ENCODE data around the gene DNER.

GRCh38 chr2:229492034-229492433 is 222.3 kb downstream of the DNER start:
- TF ChIP-seq, protein P1, sequence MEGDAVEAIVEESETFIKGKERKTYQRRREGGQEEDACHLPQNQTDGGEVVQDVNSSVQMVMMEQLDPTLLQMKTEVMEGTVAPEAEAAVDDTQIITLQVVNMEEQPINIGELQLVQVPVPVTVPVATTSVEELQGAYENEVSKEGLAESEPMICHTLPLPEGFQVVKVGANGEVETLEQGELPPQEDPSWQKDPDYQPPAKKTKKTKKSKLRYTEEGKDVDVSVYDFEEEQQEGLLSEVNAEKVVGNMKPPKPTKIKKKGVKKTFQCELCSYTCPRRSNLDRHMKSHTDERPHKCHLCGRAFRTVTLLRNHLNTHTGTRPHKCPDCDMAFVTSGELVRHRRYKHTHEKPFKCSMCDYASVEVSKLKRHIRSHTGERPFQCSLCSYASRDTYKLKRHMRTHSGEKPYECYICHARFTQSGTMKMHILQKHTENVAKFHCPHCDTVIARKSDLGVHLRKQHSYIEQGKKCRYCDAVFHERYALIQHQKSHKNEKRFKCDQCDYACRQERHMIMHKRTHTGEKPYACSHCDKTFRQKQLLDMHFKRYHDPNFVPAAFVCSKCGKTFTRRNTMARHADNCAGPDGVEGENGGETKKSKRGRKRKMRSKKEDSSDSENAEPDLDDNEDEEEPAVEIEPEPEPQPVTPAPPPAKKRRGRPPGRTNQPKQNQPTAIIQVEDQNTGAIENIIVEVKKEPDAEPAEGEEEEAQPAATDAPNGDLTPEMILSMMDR (conservative IDR thresholded peaks at IDR 0.05; ENCODE audit: low read depth, low read length) = no peak
- no peak for TF ChIP-seq EZH2 (IDR thresholded peaks at IDR 0.05; ENCODE audit: borderline replicate concordance, low read depth, low read length, poor library complexity, severe bottlenecking)
